K562 (cell line): ENCODE measurements around the gene SEC14L1. TPM values are rescaled to one million over a fixed set of nuclear protein-coding genes. Genes with fewer than 3 reads are reported as not detected.

Experiments used
- ATAC-seq: fragments of 200-7000 bp; cut with Tn5 transposase; 3 replicates; pipeline ENCODE4 v1.9.1; 2020; ENCODE audit warnings: moderate library complexity
- BruUV-seq: library from RNA; stranded (reverse); fragments of 400-500 nt; replicated peaks from 2 replicates; lab custom pipeline; 2021; lab: Mats Ljungman, UMichigan
- CTCF ChIA-PET: fragments of 300-600 bp; formaldehyde crosslinking; extraction: SDS; loops from one replicate; lab custom pipeline; 2021; ENCODE audit warnings: low intra/inter-chr PET ratio; lab: Yijun Ruan, JAX
- POLR2A ChIA-PET: fragments of 300-600, 350-650 bp; sonication (Branson Sonifier 250); formaldehyde crosslinking; extraction: SDS; loops from one replicate; lab custom pipeline; 2021; ENCODE audit warnings: antibody characterized with exemption, inconsistent platforms; lab: Yijun Ruan, JAX
- DNase-seq, 4 experiments: peaks; one replicate each; pipeline versions ENCODE4 v3.0.0 to v3.0.0-alpha.2; 2011 to 2018; ENCODE audit warnings: low spot score in 3 of 4, mixed read lengths in 3 of 4; ENCODE audit errors: extremely low read depth in 1 of 4
- FAIRE-seq: peaks from 2 replicates; lab custom pipeline; 2011; peaks lifted over from hg19 to GRCh38; lab: Jason Lieb, UNC
- H2AFZ ChIP-seq: 2 replicates; pipeline ENCODE4 v1.6.0; 2011; ENCODE audit warnings: low read depth, low read length, control low read depth, inconsistent platforms
- H3K27ac ChIP-seq: fragments of 200-600 bp; 3 replicates; pipeline ENCODE4 v1.8.0; 2011; ENCODE audit warnings: low read depth, mild to moderate bottlenecking, control low read depth, inconsistent platforms, low read length, moderate library complexity, mixed read lengths; ENCODE audit errors: extremely low read depth
- H3K27me3 ChIP-seq, 2 experiments: fragments of 300-600 bp in 1 of 2; 2 replicates in 1 of 2; 3 replicates in 1 of 2; pipeline versions ENCODE4 v1.6.0 to v1.8.0; 2011; ENCODE audit warnings: inconsistent platforms in 2 of 2, low read length in 2 of 2, mild to moderate bottlenecking in 1 of 2, mixed read lengths in 1 of 2, moderate library complexity in 1 of 2; ENCODE audit not compliant: control insufficient read depth in 2 of 2, insufficient read depth in 2 of 2
- H3K36me3 ChIP-seq: fragments of 300-600 bp; 3 replicates; pipeline ENCODE4 v1.8.0; 2011; ENCODE audit warnings: mild to moderate bottlenecking, low read length, inconsistent platforms; ENCODE audit not compliant: control insufficient read depth, insufficient read depth
- H3K4me1 ChIP-seq, 2 experiments: fragments of 200-600 bp in 1 of 2; replicated peaks in 1 of 2; 2 replicates in 1 of 2; 3 replicates in 1 of 2; pipeline versions ENCODE4 v1.5.1 to v1.8.0; 2011; ENCODE audit warnings: inconsistent platforms in 2 of 2, low read length in 2 of 2, mild to moderate bottlenecking in 1 of 2, mixed read lengths in 1 of 2, moderate library complexity in 1 of 2; ENCODE audit not compliant: control insufficient read depth in 2 of 2, insufficient read depth in 2 of 2
- H3K4me2 ChIP-seq: 2 replicates; pipeline ENCODE4 v1.6.1; 2011; ENCODE audit warnings: low read length, control low read depth, inconsistent platforms, mixed read lengths; ENCODE audit not compliant: insufficient read depth
- H3K4me3 ChIP-seq: fragments of 200-600 bp; sonication (generic), shearing (Covaris generic); 2 replicates; pipeline ENCODE4 v1.5.1; 2016; ENCODE audit warnings: control low read depth, inconsistent platforms
- H3K79me2 ChIP-seq: fragments of 200-600 bp; 3 replicates; pipeline ENCODE4 v1.8.0; 2011; ENCODE audit warnings: low read length, inconsistent platforms; ENCODE audit not compliant: control insufficient read depth, insufficient read depth
- H3K9ac ChIP-seq, 2 experiments: 2 replicates each; pipeline versions ENCODE4 v1.6.0 to v1.6.1; 2011; ENCODE audit warnings: low read depth in 2 of 2, low read length in 2 of 2, control low read depth in 1 of 2, inconsistent platforms in 1 of 2, mild to moderate bottlenecking in 1 of 2, mixed read lengths in 1 of 2; ENCODE audit not compliant: insufficient read depth in 1 of 2
- H3K9me1 ChIP-seq: one replicate; pipeline ENCODE4 v1.6.0; 2011; ENCODE audit warnings: inconsistent platforms, mild to moderate bottlenecking, low read length, moderate library complexity; ENCODE audit not compliant: control insufficient read depth, insufficient read depth
- H3K9me3 ChIP-seq: replicated peaks from 2 replicates; pipeline ENCODE4 v1.5.1; 2011; ENCODE audit warnings: low read depth, low read length, inconsistent platforms; ENCODE audit not compliant: control insufficient read depth, insufficient read depth
- H4K20me1 ChIP-seq: replicated peaks from 2 replicates; pipeline ENCODE4 v1.6.1; 2011; ENCODE audit warnings: low read length, inconsistent platforms, mixed read lengths; ENCODE audit not compliant: control insufficient read depth, insufficient read depth
- ARID1B ChIP-seq: fragments of 450-650 bp; IDR thresholded peaks from 2 replicates; pipeline ENCODE4 v1.6.1; 2016; ENCODE audit warnings: antibody characterized with exemption, mild to moderate bottlenecking, inconsistent platforms
- CCAR2 ChIP-seq: fragments of 200-400 bp; formaldehyde crosslinking; IDR thresholded peaks from 2 replicates; pipeline ENCODE4 v1.6.1; 2017; ENCODE audit warnings: mild to moderate bottlenecking, low read depth, low read length
- CSDE1 ChIP-seq, 2 experiments: fragments of 450-650 bp; IDR thresholded peaks; 2 replicates each; pipeline ENCODE4 v1.6.1; 2016; ENCODE audit warnings: mild to moderate bottlenecking in 1 of 2
- ETS2 ChIP-seq: IDR thresholded peaks from 2 replicates; pipeline ENCODE4 v1.6.1; 2016; ENCODE audit warnings: borderline replicate concordance, missing genetic modification characterization, mild to moderate bottlenecking, moderate library complexity, missing compliant biosample characterization; ENCODE audit not compliant: poor library complexity, severe bottlenecking
- FOXM1 ChIP-seq, 2 experiments: fragments of 450-650 bp in 1 of 2; sonication (generic) in 1 of 2; formaldehyde crosslinking in 1 of 2; IDR thresholded peaks; 2 replicates each; pipeline versions ENCODE4 v1.6.1 to v1.9.0; 2017 to 2022; ENCODE audit warnings: low read depth in 2 of 2, mild to moderate bottlenecking in 2 of 2, missing genetic modification reagents in 1 of 2, moderate library complexity in 1 of 2
- HDAC8 ChIP-seq: fragments of 450-650 bp; IDR thresholded peaks from 2 replicates; pipeline ENCODE4 v1.6.1; 2016; ENCODE audit warnings: mild to moderate bottlenecking, missing genetic modification characterization, moderate library complexity, missing compliant biosample characterization
- KAT8 ChIP-seq: fragments of 450-650 bp; IDR thresholded peaks from 2 replicates; pipeline ENCODE4 v1.6.1; 2016; ENCODE audit warnings: low read depth, mild to moderate bottlenecking
- KLF13 ChIP-seq: fragments of 450-650 bp; IDR thresholded peaks from 2 replicates; pipeline ENCODE4 v1.6.1; 2016; ENCODE audit warnings: missing genetic modification characterization, low read depth, mild to moderate bottlenecking, missing compliant biosample characterization, moderate library complexity, borderline replicate concordance
- MTA1 ChIP-seq: fragments of 450-650 bp; IDR thresholded peaks from 2 replicates; pipeline ENCODE4 v1.6.1; 2017; ENCODE audit warnings: borderline replicate concordance
- NFE2 ChIP-seq: IDR thresholded peaks from 2 replicates; pipeline ENCODE4 v1.6.1; 2014; ENCODE audit warnings: antibody characterized with exemption, low read depth
- SIN3B ChIP-seq: fragments of 450-650 bp; IDR thresholded peaks from 2 replicates; pipeline ENCODE4 v1.6.1; 2017; ENCODE audit warnings: low read depth, mild to moderate bottlenecking, moderate library complexity
- SNRNP70 ChIP-seq: fragments of 200-400 bp; formaldehyde crosslinking; optimal IDR thresholded peaks from 2 replicates; pipeline ENCODE3; 2017; ENCODE audit warnings: low read depth, low read length
- SUPT5H ChIP-seq: fragments of 450-650 bp; IDR thresholded peaks from 2 replicates; pipeline ENCODE4 v1.6.1; 2016
- TEAD2 ChIP-seq: fragments of 450-650 bp; IDR thresholded peaks from 2 replicates; pipeline ENCODE4 v1.6.1; 2016; ENCODE audit warnings: missing genetic modification characterization, control low read depth, missing compliant biosample characterization
- ZBED1 ChIP-seq: IDR thresholded peaks from 2 replicates; pipeline ENCODE4 v1.6.1; 2014
- ZNF785 ChIP-seq: fragments of 250-450 bp; sonication (Bioruptor Pico); IDR thresholded peaks from 2 replicates; pipeline ENCODE4 v1.4.0; 2020; ENCODE audit warnings: mild to moderate bottlenecking
- WGBS: fragments of 100-300 bp; shearing (Covaris generic); methylation state at CpG from one replicate; pipeline ENCODE4 v1.1.6; 2016; ENCODE audit warnings: low coverage, mixed read lengths; ENCODE audit not compliant: insufficient coverage; ENCODE audit errors: missing lambda C conversion rate; 5-methylcytosine and 5-hydroxymethylcytosine counted together
- in situ Hi-C: fragments of 300-500 bp; cut with MboI; formaldehyde crosslinking; loops from 4 replicates; pipeline ENCODE4 v1.15.0; 2018; ENCODE audit warnings: inconsistent platforms, mixed read lengths
- intact Hi-C: fragments of 100-400 bp; cut with micrococcal nuclease; formaldehyde crosslinking; loops from 2 replicates; pipeline ENCODE4 v1.14.2; 2022
- polyA plus RNA-seq, 8 experiments: library from polyadenylated mRNA; depleted of rRNA in 4 of 8; stranded (reverse) in 5 of 8; unstranded in 3 of 8; fragments of >200 nt; fragmentation: Nextera tagmentation in 2 of 8; fragmentation: Illumina TruSeq in 1 of 8; extraction: Ambion mirVana in 2 of 8; extraction: Trizol in 1 of 8; gene quantifications; 2 replicates each; pipeline versions ENCODE4 v1.2.1 to v1.2.3, GENCODE V29; 2011 to 2014; ENCODE audit warnings: inconsistent platforms in 1 of 8, missing spikeins in 1 of 8
- total RNA-seq, 7 experiments: library from RNA; depleted of rRNA in 6 of 7; stranded (reverse); fragments of >200 nt in 6 of 7; fragmentation: Illumina TruSeq in 2 of 7; extraction: Trizol in 2 of 7; gene quantifications; 2 replicates each; pipeline versions ENCODE4 v1.2.1 to v1.2.3, GENCODE V29; 2011 to 2021; ENCODE audit warnings: low replicate concordance in 1 of 7
- TF ChIP-seq, protein P1 (sequence below): fragments of 450-650 bp; formaldehyde crosslinking; IDR thresholded peaks from 2 replicates; pipeline ENCODE4 v1.4.0; 2022; ENCODE audit warnings: missing genetic modification characterization
- TF ChIP-seq, protein P2 (sequence below): fragments of 250-450 bp; sonication (Bioruptor Pico); IDR thresholded peaks from 2 replicates; pipeline ENCODE4 v1.8.0; 2022; ENCODE audit warnings: moderate library complexity, mild to moderate bottlenecking, inconsistent platforms
- TF ChIP-seq, protein P3 (sequence below): sonication (generic); formaldehyde crosslinking; IDR thresholded peaks from 2 replicates; pipeline ENCODE4 v1.8.1; 2023; ENCODE audit warnings: mild to moderate bottlenecking, missing genetic modification reagents

Gene SEC14L1
- total and polyA plus RNA-seq, 9 of the 15 experiments (the other 6 are each of a cell fraction or from before 2014, with no cell fraction given) = 3.1 to 39.7 (median 15.2) TPM

DNA sequence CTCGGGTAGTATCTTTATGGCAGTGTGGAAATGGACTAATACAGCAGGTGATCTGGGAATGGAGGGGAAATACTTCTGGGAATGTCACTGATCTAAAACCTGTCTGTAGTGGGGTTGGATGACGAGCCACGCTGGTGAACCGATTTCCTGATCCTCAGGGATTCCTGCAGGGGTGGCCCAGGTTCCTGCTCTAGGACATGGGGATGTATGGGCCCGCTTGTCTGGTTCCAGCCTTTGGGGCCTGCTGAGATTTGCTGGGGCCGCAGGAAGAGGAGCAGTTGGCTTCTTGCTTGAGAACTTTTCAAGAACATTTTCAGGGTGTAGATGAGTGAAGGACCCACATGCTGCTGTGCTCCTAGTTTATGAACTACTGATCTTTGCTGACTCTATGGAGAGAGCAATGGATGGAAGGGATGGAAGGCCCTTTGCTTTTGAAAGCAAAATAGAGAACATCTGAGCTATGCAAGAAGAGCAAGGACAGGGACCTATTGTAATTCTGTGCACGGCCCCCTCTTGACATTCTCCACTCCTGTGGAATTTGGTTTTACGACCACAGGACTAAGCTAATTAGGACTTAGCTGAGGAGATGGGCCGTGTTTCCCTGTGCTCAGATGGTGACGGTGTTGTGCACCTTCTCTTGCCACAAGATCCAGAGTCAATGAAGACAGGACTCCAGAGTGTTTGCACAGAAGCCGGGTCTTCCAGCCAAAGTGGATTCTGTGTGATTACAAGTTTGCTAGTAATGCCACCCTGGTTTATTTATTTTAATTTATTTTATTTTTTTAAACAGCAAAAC lies 90.5 kb downstream of the SEC14L1 start:
- Histone ChIP-seq H3K4me3 (no peak overlapping the region), H3K36me3 (no peaks in the 10 kb centered on the region), H4K20me1 (no peaks in the 10 kb centered on the region), H3K9ac (no peak overlapping the region), H3K27me3 (no peaks in the 10 kb centered on the region), H3K9me3 (peaks cover 10% of the 10 kb centered on the region), H3K4me1 (peaks cover 3 to 23% of the 10 kb centered on the region in 2 experiments; a peak in 4 of 5 replicates), H3K27ac (no peak overlapping the region), H3K4me2 (no peak overlapping the region), H3K79me2 (no peaks in the 10 kb centered on the region), H2AFZ (no peak overlapping the region), H3K9me1 (no peaks in the 10 kb centered on the region)
- in situ Hi-C loops = no loop called here
- CTCF ChIA-PET = no interaction called here
- no peak for ATAC-seq
- FAIRE-seq = no peak
- no peak for DNase-seq
- 41% methylated on average over 11 of the region's 11 CpGs for WGBS
- BruUV-seq = no TSS peak
- POLR2A ChIA-PET = no interaction called here
- intact Hi-C loops = no loop called here
- no peak for TF ChIP-seq NFE2
- TF ChIP-seq ETS2 (tag) = no peak
- no peak for TF ChIP-seq MTA1
- TF ChIP-seq KAT8 = no peak
- TF ChIP-seq CSDE1 (IDR thresholded peaks at IDR 0.05) = no peak
- TF ChIP-seq CCAR2 = no peak
- no peak for TF ChIP-seq ZBED1
- TF ChIP-seq TEAD2 (tag) = no peak
- TF ChIP-seq ARID1B = no peak
- TF ChIP-seq SUPT5H = no peak
- TF ChIP-seq, protein P1, sequence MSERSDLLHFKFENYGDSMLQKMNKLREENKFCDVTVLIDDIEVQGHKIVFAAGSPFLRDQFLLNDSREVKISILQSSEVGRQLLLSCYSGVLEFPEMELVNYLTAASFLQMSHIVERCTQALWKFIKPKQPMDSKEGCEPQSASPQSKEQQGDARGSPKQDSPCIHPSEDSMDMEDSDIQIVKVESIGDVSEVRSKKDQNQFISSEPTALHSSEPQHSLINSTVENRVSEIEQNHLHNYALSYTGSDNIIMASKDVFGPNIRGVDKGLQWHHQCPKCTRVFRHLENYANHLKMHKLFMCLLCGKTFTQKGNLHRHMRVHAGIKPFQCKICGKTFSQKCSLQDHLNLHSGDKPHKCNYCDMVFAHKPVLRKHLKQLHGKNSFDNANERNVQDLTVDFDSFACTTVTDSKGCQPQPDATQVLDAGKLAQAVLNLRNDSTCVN (CRISPR knock-in tag) = no peak
- TF ChIP-seq SNRNP70 = no peak
- TF ChIP-seq, protein P2, sequence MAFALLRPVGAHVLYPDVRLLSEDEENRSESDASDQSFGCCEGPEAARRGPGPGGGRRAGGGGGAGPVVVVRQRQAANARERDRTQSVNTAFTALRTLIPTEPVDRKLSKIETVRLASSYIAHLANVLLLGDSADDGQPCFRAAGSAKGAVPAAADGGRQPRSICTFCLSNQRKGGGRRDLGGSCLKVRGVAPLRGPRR (CRISPR knock-in tag) = no peak
- TF ChIP-seq SIN3B = no peak
- no peak for TF ChIP-seq FOXM1 (IDR thresholded peaks at IDR 0.05; ENCODE audit: low read depth)
- no peak for TF ChIP-seq FOXM1 (CRISPR knock-in tag; IDR thresholded peaks at IDR 0.05; ENCODE audit: low read depth)
- TF ChIP-seq ZNF785 (CRISPR knock-in tag) = no peak
- TF ChIP-seq KLF13 (tag) = no peak
- TF ChIP-seq HDAC8 (tag) = no peak
- TF ChIP-seq, protein P3, sequence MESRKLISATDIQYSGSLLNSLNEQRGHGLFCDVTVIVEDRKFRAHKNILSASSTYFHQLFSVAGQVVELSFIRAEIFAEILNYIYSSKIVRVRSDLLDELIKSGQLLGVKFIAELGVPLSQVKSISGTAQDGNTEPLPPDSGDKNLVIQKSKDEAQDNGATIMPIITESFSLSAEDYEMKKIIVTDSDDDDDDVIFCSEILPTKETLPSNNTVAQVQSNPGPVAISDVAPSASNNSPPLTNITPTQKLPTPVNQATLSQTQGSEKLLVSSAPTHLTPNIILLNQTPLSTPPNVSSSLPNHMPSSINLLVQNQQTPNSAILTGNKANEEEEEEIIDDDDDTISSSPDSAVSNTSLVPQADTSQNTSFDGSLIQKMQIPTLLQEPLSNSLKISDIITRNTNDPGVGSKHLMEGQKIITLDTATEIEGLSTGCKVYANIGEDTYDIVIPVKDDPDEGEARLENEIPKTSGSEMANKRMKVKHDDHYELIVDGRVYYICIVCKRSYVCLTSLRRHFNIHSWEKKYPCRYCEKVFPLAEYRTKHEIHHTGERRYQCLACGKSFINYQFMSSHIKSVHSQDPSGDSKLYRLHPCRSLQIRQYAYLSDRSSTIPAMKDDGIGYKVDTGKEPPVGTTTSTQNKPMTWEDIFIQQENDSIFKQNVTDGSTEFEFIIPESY (CRISPR knock-in tag) = no peak
